Measurements from ENCODE around the gene FAM53B. TPM values are rescaled to one million over a fixed set of nuclear protein-coding genes. Genes with fewer than 3 reads are reported as not detected.
"Not testable (repeated sequence)": the region's sequence is repeated elsewhere in the genome, so short reads cannot be mapped to it uniquely, and the experiment has no call there.

FAM53B gene
- total RNA-seq, 1 donor from 2014 or later, result 19.3 TPM

GRCh38 chr10:124598773-124599587 lies 145.2 kb downstream of the FAM53B start:
- no peak for DNase-seq (ENCODE audit: low spot score)

- DNase-seq (ENCODE audit: low spot score), result no peak
These were observed 146.0 kb downstream of the FAM53B start for GRCh38 chr10:124598196-124598595.

- DNase-seq (ENCODE audit: low spot score), result no peak
These were observed 146.4 kb downstream of the FAM53B start for GRCh38 chr10:124597846-124598165.

- DNase-seq (ENCODE audit: low spot score), result no peak
These were observed 147.0 kb downstream of the FAM53B start for GRCh38 chr10:124596962-124597845.

- no peak for DNase-seq (ENCODE audit: low spot score)
These were observed 147.9 kb downstream of the FAM53B start for GRCh38 chr10:124596116-124596785.

- no peak for DNase-seq (ENCODE audit: low spot score)
These were observed 148.9 kb downstream of the FAM53B start for GRCh38 chr10:124595143-124595883.

- DNase-seq (ENCODE audit: low spot score), result no peak
These were observed 149.9 kb downstream of the FAM53B start for GRCh38 chr10:124594240-124594639.

GRCh38 chr10:124593431-124593985 lies 150.7 kb downstream of the FAM53B start:
- no peak for DNase-seq (ENCODE audit: low spot score)

GRCh38 chr10:124592736-124593430 lies 151.3 kb downstream of the FAM53B start:
- no peak for DNase-seq (ENCODE audit: low spot score)

- no peak for DNase-seq (ENCODE audit: low spot score)
These were observed 152.1 kb downstream of the FAM53B start for GRCh38 chr10:124592101-124592500.

- no peak for DNase-seq (ENCODE audit: low spot score)
These were observed 153.1 kb downstream of the FAM53B start for GRCh38 chr10:124591123-124591495.

- DNase-seq (ENCODE audit: low spot score), result no peak
These were observed 153.7 kb downstream of the FAM53B start for GRCh38 chr10:124590216-124591122.

- peak; percentile 13 for DNase-seq (ENCODE audit: low spot score)
These were observed 154.6 kb downstream of the FAM53B start for GRCh38 chr10:124589491-124590041.

GRCh38 chr10:124588736-124589490 lies 155.3 kb downstream of the FAM53B start:
- peak; percentile 82 for DNase-seq (ENCODE audit: low spot score)

GRCh38 chr10:124588341-124588735 lies 155.8 kb downstream of the FAM53B start:
- not testable (repeated sequence) for DNase-seq (ENCODE audit: low spot score)

GRCh38 chr10:124587811-124588211 lies 156.4 kb downstream of the FAM53B start:
- DNase-seq (ENCODE audit: low spot score), result no peak

GRCh38 chr10:124586142-124586541 lies 158.0 kb downstream of the FAM53B start:
- no peak for DNase-seq (ENCODE audit: low spot score)

GRCh38 chr10:124579011-124579399 lies 165.2 kb downstream of the FAM53B start:
- peak; percentile 51 for DNase-seq (ENCODE audit: low spot score)
